GM23248 (cell line): Measurements from ENCODE around the gene OR2A25.

Experiments
- EZH2 ChIP-seq: fragments of 200-600 bp; sonication (generic); IDR thresholded peaks from 2 replicates; pipeline ENCODE4 v1.6.1; 2018; ENCODE audit warnings: antibody characterized with exemption, mild to moderate bottlenecking; ENCODE audit not compliant: insufficient read depth, poor library complexity, severe bottlenecking
- EZH2phosphoT487 ChIP-seq: fragments of 200-600 bp; sonication (generic); IDR thresholded peaks from 2 replicates; pipeline ENCODE4 v1.6.1; 2018; ENCODE audit warnings: antibody characterized with exemption, moderate library complexity, mild to moderate bottlenecking, low read depth; ENCODE audit not compliant: insufficient read depth

- TF ChIP-seq EZH2 (no peak), EZH2phosphoT487 (no peak)
Observed at GRCh38 chr7:144069953-144070352, 342 bp downstream of the OR2A25 start.
